Adrenal gland (tissue), 5 donors: ENCODE measurements around the gene CCDC91.

ENCODE experiments used
- POLR2A ChIP-seq, 2 donors: fragments of 450-650 bp; IDR thresholded peaks; one replicate each; pipeline ENCODE4 v1.6.1; 2017; ENCODE audit warnings: antibody characterized with exemption in 2 of 2, mild to moderate bottlenecking in 2 of 2, moderate library complexity in 1 of 2
- TF ChIP-seq, protein P1 (sequence below), 6 experiments: fragments of 450-650 bp in 4 of 6; fragments of 200-600 bp in 2 of 6; sonication (generic) in 1 of 6; IDR thresholded peaks; 1 replicate in 5 of 6; 2 replicates in 1 of 6; pipeline versions ENCODE4 v1.5.1 to v1.8.0; 2016 to 2021; ENCODE audit warnings: antibody characterized with exemption in 6 of 6, mild to moderate bottlenecking in 2 of 6, moderate library complexity in 1 of 6
- donor health status: DM: no; HTN: no; CAD: no.

DNA sequence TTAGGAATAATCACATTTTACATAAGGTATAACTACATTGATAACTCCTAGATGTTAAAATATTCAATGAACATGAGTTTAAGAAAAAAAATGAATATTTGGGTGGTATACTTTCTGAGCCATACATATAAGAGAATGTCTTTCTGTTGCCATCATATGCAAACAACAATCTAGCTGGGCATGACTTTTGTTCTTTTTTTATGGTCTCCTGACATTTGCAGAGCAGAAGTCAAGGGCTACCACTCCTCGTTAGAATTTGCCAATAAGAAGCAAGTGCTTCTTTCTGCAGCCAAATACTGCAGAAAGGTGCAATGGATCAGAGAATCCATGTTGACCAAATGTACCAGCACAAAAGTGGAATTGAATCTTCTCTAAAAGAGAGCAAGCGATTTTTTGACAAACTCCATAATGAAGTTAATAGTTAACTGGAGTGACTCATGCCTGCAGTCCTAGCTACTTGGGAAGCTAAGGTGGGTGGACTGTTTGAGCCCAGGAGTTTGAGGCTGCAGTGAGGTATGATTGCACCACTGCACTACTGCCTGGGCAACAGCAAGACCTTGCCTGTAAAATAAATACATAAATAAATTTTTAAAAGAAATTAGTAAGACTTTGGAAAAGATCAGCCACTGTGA, 25.5 kb upstream of the CCDC91 start:
- TF ChIP-seq POLR2A (IDR thresholded peaks at IDR 0.05) = no peak
- TF ChIP-seq, protein P1, sequence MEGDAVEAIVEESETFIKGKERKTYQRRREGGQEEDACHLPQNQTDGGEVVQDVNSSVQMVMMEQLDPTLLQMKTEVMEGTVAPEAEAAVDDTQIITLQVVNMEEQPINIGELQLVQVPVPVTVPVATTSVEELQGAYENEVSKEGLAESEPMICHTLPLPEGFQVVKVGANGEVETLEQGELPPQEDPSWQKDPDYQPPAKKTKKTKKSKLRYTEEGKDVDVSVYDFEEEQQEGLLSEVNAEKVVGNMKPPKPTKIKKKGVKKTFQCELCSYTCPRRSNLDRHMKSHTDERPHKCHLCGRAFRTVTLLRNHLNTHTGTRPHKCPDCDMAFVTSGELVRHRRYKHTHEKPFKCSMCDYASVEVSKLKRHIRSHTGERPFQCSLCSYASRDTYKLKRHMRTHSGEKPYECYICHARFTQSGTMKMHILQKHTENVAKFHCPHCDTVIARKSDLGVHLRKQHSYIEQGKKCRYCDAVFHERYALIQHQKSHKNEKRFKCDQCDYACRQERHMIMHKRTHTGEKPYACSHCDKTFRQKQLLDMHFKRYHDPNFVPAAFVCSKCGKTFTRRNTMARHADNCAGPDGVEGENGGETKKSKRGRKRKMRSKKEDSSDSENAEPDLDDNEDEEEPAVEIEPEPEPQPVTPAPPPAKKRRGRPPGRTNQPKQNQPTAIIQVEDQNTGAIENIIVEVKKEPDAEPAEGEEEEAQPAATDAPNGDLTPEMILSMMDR (IDR thresholded peaks at IDR 0.05) = no peak
